HG03139 (cell line): ENCODE data around the gene ZGPAT.
"Not testable (repeated sequence)": the region's sequence is repeated elsewhere in the genome, so short reads cannot be mapped to it uniquely, and the experiment has no call there.

Source experiments
- ATAC-seq: cut with Tn5 transposase; IDR thresholded peaks from one replicate; pipeline ENCODE4 v1.9.1; 2021; ENCODE audit not compliant: unreplicated experiment

ZGPAT gene

DNA sequence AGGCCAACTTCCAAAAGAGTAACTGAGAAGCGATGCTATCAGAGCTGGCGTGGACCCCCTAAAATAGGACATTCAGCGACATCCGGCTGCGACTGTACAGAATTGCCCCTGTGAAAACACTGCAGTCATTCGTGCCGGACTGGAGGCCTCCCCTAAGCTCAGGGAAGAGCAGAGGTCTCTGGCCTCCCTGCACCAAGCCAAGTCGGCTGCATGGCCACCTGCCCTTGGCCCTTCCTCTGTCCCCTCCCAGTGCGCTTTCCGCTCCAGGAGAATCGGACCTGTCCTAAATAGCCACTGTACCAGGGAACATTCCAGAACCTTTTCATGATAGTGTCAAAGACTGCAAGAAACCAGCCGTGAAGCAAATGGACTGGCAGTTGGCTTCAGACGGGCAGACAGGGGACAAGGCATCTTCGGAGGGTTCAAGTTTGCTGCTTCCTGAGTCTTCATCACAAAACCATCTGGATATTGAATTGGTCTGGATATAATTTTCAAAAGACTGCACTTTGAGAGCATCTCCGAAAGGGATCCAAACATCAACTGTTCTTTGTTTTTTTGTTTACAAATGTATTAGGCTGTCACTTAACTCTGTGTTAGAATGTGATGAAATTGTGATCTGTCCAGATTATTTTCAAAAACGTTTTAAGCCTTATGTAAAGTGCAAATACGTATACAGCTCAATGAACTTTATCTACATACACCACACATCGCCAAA, 48.3 kb downstream of the ZGPAT start:
- ATAC-seq, result no peak

DNA sequence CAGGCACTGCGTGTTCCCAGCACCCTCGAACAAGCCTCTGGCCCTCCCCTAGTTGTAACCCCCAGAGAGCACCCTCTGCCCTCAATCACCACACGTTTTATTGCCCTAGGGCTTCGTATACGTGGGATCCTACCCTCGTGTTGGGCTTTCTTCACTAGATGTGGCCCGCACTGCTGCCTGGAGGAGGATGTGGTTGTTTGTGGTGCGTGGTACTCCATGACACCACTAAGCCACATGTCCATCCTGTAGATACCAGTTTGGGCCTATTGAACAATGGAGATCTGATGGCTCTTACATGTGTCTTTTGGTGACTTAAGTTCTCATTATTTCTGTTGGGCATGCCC, 48.8 kb downstream of the ZGPAT start:
- ATAC-seq, result no peak

DNA sequence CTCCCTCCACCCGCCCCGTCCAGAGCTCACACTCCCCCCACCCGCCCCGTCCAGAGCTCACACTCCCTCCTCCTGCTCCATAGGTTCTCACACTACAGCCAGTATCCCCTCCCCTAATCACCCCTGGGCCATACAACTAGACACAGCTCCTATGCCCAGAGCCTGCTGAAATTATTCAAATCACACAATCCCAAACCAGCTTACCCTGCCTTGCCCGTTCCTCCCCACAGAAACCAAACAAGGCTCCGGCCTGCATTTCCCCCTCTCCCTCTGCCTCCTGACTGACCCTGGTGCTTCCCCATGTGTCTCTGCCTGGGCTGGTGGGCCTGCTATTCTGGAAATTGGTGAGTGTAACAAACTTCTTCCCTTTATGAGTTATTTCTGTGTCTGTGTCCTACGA, 50.3 kb downstream of the ZGPAT start:
- no peak for ATAC-seq

DNA sequence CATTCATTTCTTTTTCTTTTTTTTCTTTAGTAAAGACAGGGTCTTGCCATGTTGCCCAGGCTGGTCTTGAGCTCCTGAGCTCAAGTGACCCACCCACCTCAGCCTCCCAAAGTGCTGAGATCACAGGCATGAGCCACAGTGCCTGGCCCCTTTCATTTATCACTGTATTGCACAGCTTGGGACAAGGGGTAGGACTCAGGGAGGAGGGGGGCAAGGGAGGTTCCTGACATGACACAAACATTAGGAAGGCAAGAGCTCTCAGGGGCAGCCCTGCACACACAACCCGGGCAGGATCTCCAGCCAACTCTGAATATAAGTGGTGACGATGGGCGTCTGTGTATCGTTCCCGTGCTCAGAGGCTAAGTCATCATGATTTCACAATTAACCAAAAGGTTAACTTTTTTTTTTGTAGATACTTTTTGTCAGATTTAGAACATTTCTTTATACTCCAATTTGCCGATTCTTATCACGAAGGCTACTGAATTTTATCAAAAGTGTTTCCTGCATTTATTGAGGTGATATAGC, 51.6 kb downstream of the ZGPAT start:
- no peak for ATAC-seq

DNA sequence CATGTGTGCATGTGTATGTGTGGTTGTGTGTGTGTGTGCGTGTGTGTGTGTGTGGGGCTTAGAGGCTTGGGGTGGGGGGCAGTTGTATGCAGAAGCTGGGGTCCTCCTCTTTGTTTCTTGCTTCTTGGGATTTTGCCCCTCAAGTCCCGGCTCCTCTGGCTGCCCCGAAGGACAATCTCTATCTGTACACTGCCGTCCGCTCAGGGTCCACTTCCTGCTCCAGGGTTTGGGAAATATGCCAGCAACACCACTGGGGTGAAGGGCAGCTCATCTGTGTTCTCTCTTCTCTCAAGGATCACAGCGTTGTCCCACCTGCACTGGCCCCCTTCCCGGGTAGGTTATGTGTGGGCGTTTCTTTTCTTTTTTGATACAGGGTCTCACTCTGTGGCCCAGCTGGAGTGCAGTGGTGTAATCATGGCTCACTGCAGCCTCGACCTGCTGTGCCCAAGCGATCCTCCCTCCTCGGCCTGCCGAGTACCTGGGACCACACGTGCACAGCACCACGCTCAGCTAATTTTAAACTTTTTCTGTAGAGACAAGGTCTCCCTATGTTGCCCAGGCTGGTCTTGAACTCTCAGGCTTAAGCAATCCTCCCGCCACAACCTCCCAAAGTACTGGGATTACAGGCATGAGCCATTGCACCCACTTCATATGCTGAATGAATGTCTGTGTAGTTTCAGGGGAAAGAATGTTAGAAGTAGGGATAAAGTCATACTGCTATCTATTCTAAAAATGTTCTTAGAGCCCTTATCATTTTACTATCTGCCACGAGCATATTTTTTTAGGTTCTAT, 57.4 kb downstream of the ZGPAT start:
- ATAC-seq, result no peak

DNA sequence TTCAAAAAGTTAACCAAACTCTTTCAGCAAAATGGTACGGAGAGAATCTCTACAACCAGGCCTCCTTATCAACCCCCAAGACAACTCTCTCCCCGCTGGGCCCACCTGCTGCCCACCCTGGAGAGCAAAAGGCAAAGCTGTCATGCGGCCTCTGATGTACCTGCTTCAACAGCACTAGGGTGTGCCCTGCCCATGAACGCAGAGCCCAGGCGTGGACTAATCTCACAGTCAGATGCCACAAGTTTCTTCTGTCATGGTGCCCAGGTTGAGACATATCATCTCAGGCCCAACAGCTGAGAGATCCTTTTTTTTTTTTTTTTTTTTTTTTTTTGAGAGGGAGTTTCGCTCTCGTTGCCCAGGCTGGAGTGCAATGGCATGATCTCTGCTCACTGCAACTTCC, 58.1 kb downstream of the ZGPAT start:
- no peak for ATAC-seq

DNA sequence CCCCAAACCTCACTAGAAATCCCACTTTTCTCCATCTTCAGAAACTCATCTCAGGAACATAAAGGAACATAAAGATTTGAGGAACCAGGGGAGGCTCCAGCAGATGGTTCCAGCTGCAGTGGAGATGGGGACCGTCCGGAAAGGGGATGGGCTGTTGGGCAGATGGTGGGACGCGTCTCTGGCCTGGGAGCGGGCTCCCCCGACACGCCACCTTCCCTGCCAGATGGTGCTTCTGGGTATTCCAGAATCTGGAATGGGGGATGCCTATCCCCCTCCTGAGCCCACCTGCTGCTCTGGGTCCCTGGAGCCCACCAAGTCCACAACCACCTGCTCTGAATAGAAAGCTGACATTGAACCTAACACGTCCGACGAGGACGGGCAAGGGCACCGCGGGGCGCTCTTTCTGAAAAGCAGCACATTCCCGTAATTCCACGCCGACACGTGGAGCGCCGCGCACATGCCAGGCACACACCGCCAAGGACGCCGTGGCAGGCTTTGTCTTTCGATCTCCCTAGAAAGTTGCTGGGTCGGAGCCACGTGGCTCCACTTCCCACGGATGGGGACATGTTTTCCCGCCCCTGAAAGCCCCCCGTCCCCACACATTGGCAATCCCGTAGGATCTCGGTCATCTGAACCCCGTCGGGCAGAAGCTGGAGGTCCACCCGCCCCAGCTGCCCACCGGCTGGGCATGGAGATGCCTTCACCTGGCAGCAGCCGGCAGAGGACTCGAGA, 59.0 kb downstream of the ZGPAT start:
- ATAC-seq, result no peak

DNA sequence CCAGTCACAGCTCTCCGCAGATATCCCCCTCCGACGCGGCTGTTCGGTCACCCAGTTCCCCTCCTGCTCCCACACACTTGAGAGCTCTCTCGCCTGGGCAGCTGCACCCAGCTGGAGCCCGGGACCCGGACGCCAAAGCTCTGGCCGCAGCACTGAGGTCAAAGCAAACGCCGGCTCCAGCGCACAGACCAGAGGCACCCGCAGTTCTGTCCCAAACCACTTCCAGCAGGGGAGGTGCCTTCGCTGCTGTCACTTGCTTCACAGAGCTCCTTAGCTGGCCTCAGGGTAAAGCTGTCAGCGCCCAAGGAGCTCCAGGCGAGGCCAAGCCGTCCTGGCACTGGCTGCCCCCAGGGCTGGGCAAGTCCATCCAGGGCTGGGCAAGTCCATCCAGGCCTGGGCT, 59.6 kb downstream of the ZGPAT start:
- no peak for ATAC-seq

DNA sequence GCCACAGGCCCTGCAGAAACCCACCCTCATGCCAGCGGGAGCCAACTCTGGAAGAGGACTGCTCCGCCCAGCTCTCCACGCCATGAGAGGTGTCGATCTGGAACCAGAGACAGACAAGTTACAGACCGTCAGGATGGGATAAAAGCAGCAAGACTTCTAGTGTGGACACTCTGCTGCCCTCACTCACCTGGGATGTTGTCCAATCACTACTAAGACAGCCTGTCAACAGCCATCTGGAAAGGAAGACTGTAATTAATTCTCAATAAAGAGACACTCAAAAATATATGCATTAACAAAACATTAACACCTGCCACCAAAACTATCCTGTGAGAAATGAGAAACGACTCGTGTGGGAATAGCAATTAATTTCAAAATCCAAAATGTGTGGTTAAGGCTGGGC, 60.0 kb downstream of the ZGPAT start:
- ATAC-seq, result no peak

DNA sequence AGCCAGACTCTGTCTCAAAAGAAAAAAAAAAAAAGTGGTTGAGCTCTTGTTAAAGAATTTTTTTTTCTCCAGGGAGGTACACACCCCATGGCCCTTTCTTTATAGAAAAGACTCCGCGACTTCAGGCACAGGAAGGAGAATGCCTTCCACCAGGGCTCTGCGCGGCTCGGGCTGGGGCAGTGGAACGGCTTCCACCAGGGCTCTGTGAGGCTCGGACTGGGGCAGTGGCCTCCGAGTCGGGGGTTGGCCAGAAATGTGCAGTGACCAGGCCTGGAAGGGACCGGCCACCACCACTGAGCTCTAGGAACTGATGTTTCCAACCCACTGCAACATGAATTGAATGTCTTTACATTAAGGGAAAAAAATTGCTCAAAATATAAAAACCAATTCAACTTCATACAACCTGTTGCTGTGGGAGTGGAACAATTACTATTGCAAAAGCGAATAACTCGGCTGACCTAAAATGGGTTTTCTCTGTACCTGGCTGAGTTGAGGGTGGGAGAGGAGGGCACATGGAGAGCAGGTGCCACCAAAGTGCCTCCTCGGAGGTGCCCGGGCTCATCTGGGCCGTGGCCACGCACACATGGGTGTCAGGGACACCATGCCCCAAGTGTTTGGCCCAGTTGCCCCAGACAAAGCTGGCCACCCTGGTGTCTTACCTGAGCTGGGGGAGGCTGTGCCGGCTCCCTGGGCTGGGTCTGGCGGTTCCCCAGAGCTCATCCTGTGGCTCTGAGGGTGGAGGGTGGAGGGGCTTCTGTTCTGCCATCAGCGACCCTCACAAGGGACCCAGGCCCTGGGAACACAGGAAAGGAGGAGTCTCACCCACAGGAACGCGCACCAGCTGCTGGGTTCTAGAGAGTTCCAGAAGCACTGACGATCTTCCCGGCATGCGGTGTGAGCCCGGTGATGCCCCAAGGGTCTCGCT, 61.0 kb downstream of the ZGPAT start:
- no peak for ATAC-seq

DNA sequence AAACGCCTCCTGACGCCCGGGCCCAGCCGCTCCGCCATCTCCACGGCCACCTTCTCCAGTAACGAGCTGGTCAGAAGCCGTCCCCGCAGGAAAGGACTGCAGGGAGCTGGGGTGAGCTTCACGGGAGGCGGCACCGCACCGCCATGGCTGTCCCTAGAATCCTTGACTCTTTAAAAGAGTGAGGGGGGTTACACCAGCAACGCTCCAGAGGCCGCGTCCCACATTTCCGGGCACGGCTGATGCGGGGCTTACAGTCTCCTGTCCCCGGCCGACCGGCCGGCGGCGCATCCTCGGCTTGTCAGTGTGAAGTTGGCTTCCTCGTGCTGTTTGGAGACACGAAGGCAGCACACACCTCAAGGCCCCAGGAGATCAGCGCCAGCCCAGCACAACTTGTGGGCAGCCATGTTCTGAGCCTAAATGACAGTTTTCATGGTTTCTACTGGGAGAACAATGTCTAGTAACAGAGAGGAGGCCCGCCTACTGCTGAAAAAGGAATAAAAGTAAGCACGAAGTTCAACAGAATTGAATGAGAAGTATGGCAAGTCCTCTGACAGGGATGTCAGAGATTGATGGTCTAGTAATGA, 62.1 kb downstream of the ZGPAT start:
- no peak for ATAC-seq

DNA sequence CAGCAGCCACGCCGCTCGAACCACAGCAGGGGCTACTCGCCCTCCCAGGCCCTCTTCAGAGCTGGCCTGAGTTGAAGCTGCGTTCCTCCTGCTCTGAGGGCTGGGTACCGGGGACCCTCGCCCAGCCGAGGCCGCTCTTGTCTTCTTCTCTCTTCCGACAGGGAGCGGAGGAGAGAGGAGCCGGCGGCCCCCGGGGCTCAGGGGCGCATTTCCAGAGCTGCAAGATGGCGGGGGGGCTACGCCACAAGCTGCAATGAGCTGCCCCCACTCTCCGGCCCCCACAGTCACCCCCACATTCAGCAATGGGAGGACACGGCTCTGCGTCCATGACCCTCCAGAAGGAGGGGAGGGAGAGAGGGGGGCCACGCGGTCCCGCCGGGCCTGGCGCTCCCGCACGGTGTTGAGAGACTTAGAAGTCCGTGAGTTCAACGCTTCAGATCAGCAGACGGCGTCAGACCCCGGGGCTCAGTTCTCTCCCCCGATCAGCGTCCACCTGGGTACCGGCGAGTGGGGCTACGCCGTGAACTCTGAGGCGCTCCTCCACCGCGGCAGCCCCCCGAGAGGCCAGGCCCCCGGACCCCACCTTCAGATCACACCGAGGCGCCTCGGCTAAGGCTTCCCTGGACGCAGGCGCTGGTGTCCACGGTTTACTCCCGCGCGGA, 63.3 kb downstream of the ZGPAT start:
- no peak for ATAC-seq

DNA sequence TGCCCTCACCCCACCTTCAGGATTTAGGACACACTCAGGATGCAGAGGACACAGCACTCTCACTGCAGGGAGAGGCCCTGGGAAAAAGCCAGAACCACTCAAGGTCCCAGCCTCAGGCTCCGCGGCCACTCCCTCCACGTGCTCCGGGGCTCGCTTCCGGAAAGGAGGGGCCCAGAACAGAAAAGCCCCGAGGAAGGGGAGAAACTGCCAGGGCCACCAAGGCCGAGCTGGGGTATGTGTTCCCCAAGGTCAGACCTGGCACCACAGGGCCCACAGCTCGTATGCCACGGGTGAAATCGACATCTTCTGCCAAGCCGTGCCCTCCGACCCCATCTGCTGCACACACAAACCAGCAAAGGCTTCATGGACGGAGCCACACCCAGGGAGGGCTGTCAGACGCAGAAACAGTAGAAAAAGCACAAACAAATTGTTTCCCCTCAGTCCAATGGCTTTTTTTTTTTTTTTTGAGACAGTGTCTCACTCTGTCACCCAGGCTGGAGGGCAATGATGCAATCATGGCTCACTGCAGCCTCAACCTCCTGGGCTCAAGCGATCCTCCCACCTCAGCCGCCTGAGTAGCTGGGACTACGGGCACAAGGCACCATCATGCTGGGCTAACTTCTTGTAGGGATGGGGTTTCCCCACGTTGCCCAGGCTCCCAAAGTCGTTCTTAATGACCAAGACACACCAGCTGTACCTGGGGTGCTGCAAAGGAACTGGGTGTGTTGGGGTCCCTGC, 65.1 kb downstream of the ZGPAT start:
- ATAC-seq, result no peak

DNA sequence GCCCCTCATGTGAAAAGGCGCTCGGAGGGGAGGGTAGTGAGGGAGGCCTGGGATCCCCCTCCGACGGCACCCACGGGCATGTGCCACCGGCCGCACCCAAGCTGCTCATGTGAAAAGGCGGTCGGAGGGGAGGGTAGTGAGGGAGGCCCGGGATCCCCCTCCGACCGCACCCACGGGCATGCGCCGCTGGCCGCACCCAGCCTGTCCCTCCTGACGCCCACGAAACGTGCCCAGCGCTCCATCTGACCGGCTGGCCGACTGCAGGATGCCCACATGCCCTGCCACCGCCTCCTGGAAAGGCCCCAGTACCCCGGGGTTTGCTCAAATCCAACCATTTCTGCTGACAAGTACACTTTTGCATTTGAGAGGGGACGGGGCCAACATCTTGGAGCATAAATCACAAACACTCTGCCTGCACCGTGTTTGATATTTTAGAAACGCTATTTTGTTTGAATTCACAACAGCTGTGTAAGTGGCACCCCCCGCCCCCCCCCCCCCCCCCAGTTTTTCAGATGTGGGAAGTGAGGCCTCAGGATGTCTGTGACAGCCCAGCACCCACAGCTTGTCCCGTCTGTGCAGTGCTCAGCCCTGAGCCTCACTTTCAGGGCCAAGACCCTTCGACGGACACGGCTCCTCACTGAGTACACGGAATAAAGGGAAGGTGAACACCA, 65.9 kb downstream of the ZGPAT start:
- ATAC-seq, result no peak

DNA sequence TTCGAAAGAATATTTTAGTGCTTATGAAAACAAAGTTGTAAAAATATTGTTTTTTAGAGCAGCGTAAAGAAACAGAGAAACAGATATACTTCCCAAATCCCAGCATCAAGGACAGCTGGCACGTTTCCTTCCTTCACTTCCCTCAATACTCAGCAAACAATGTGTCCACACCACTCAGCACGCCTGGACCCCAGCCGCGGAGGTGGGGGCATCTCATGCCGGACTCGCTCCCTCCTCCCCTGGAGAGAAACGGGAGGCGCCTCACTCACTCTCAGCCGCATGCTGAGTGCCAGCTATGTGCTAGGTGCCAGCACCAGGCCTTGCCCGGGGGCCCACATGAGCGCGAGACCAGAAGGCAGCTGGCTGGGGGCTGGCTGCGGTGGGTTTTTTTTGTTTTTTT, 66.5 kb downstream of the ZGPAT start:
- no peak for ATAC-seq

DNA sequence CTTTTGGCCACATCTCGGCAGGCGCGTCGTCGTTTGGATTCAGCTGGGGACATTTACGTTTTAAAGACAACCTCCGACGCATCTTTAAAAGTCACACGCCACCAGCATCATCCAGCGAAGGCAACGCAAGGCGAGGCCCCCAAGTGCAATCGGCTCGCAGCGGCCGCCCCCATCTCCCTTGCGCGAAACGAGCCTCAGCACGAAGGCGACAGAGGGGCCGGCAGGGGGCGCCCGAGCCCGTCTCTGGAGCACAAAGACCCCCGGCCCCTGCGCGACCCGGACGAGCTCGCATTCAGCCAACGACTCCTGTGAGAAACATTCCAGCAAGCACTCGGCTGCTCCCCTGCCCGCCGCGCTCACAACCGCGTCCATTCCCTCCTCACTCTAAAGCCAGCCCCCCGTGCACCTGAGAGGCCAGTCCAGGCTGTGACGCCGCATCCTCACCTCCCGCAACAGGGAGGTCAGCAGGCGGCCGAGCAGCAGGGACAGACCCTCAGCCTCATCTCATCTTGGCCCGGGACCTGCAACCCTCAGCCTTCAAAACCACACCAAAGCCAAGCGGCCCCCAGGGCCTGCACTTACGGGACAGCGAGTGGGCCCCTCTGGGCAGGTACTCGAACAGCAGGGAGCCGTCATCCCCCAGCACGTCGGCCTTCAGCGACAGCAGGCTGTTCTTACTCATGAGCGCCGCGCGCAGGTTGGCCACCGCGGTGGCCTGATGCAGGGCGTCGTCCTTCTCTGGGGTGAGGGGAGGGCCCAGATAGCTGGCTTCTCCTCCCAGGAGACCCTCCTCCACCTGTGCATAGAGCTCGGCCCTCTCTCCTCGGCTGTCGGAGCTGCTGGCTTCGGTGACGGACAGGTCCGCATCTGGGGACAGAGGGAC, 67.5 kb downstream of the ZGPAT start:
- ATAC-seq, result no peak

DNA sequence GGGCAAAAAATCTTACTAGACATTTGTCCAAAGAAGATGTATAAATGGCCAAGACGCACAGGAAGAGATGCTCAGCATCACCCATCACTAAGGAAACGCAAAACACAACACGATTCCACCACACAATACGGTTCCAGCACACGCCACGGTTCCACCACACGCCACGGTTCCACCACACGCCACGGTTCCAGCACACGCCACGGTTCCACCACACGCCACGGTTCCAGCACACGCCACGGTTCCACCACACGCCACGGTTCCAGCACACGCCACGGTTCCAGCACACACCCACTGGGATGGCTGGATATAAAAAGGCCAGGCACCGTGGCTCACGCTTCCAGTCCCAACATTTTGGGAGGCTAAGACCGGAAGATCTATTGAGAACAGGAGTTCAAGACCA, 69.0 kb downstream of the ZGPAT start:
- ATAC-seq, result not testable (repeated sequence)

DNA sequence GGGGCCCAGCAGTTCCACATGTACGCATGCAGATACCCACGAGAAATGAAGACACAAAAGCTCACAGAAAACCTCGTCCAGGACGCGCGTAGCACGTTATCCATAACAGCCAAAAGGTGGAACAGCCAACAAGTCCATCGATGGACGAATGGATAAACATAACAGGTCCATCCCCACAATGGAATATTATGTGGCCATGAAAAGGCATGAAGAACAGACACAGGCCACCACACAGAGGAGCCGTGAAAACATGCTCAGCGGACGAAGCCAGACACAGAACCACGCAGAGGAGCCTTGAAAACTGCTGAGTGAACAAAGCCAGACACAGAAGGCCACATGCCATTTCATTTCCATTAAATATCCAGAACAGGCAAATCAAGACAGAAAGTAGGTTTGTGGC, 69.8 kb downstream of the ZGPAT start:
- no peak for ATAC-seq
